ENCODE results near the gene GYG1.

GRCh38 chr3:149026718-149027117, 35.4 kb downstream of the GYG1 start:
- TF ChIP-seq YY1 (IDR thresholded peaks at IDR 0.05; ENCODE audit: insufficient read depth, insufficient read length) = no peak
- TF ChIP-seq SUZ12 (IDR thresholded peaks at IDR 0.05; ENCODE audit: extremely low read depth, insufficient read depth, insufficient read length) = no peak
